Naive thymus-derived CD8-positive, alpha-beta T cell (primary cell): ENCODE data around the gene KRT4. TPM values are rescaled to one million over a fixed set of nuclear protein-coding genes. Genes with fewer than 3 reads are reported as not detected.
A peak's percentile ranks its signal among the peaks of the same experiment; 100 is the strongest.

Experiments
- ATAC-seq, 2 donors: fragments of 150-1000 bp; cut with Tn5 transposase in 1 of 2; sonication (Bioruptor Pico), chemical (Tn5 transposase) in 1 of 2; 1 replicate in 1 of 2; 2 replicates in 1 of 2; pipeline ENCODE4 v1.10.0; 2021; ENCODE audit warnings: mild to moderate bottlenecking in 2 of 2, moderate library complexity in 2 of 2
- POLR2A ChIA-PET: fragments of 350-600 bp; sonication (Branson Sonifier 250); formaldehyde crosslinking; loops from one replicate; lab custom pipeline; 2021; ENCODE audit warnings: antibody characterized with exemption; lab: Charles Lee
- DNase-seq, 10 donors: peaks; one replicate each; pipeline versions ENCODE4 v3.0.0 to v3.0.0-alpha.2; 2020 to 2022
- H3K27ac Mint-ChIP-seq, 10 donors: one replicate each; pipeline ENCODE4 v1.8.0; 2020 to 2022; ENCODE audit warnings: mild to moderate bottlenecking in 10 of 10, mixed read lengths in 10 of 10, moderate library complexity in 4 of 10, inconsistent platforms in 1 of 10
- H3K27me3 Mint-ChIP-seq, 5 donors: one replicate each; pipeline ENCODE4 v1.8.0; 2021 to 2022; ENCODE audit warnings: mixed read lengths in 5 of 5
- H3K36me3 Mint-ChIP-seq, 3 donors: one replicate each; pipeline ENCODE4 v1.8.0; 2020 to 2022; ENCODE audit warnings: mixed read lengths in 3 of 3, mild to moderate bottlenecking in 2 of 3, inconsistent platforms in 1 of 3
- H3K4me1 Mint-ChIP-seq, 4 donors: one replicate each; pipeline ENCODE4 v1.8.0; 2021 to 2022; ENCODE audit warnings: mixed read lengths in 4 of 4
- H3K4me3 Mint-ChIP-seq, 10 donors: one replicate each; pipeline ENCODE4 v1.8.0; 2020 to 2022; ENCODE audit warnings: mild to moderate bottlenecking in 10 of 10, mixed read lengths in 10 of 10, moderate library complexity in 6 of 10, inconsistent platforms in 1 of 10
- H3K9me3 Mint-ChIP-seq, 9 donors: one replicate each; pipeline ENCODE4 v1.8.0; 2020 to 2022; ENCODE audit warnings: mixed read lengths in 9 of 9, mild to moderate bottlenecking in 3 of 9, inconsistent platforms in 1 of 9, moderate library complexity in 1 of 9
- polyA plus RNA-seq, 3 donors: library from polyadenylated mRNA; unstranded; fragments of 300-500 nt; fragmentation: Illumina TruSeq; gene quantifications; one replicate each; pipeline ENCODE4 v1.2.3, GENCODE V29; 2021
- total RNA-seq, 8 experiments: library from RNA in 2 of 8; stranded (reverse) in 2 of 8; gene quantifications; one replicate each; pipeline ENCODE4 v1.2.3 and lab custom pipeline; 2021 to 2026

The KRT4 gene
- total and polyA plus RNA-seq, 5 experiments from 2014 or later = not detected

DNA sequence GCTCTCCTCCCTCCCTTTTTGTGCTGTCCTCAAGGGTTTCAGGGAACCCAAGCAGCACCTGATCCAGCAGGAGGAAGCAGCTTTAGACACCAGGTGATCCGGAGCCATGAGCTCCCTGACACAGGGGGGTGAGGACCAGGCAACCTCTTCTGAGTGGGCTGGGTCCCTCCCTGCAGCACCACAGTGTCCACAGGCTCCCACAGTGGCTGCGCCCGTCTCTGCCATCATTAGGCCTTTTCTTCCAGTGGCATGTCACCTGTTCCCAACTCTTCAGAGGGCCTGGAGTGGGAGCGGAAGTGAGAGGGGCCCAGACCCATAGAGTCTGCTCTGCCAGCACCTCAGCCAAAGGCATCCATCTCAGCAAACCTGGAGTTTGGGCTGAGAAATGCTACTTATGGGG, 36.4 kb downstream of the KRT4 start:
- ATAC-seq = no peak
- H3K27me3 Mint-ChIP-seq = peaks cover 0 to 8% (median 1%) of the 10 kb centered on the region in 5 donors
- peak overlapping the region in 2 of 10 donors; percentile 41 to 62 for H3K27ac Mint-ChIP-seq
- H3K9me3 Mint-ChIP-seq = no peaks in the 10 kb centered on the region
- H3K4me3 Mint-ChIP-seq = no peak overlapping the region
- POLR2A ChIA-PET = no interaction called here
- no peaks in the 10 kb centered on the region for H3K4me1 Mint-ChIP-seq
- no peak for DNase-seq
- no peaks in the 10 kb centered on the region for H3K36me3 Mint-ChIP-seq

DNA sequence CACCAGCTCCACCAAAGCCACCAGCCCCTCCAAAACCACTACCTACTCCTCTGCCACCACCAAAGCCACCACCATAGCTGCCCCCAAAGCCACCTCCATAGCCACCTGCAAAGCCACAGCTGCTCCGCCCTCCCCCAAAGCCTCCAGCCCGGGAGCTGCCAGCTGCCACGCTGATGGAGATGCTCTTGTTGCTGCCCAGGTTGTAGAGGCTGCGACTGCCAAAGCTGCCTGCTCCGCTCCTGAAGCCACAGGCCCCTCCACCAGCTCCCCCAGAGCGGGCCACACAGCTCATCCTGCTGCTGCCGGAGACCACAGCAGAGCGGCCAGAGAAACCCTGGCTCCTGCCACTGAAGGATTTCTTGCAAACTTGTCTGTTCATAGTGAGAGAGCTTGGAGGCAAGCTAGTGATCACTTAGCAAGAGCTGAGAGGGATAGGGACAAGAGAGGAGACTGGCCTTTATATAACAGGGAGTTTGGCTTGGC, 37.0 kb downstream of the KRT4 start, which contains the start of gene KRT76:
Gene KRT76 (minus strand): TSS at position 433 of the 483 bp plus-strand sequence. CDS start 54 bp downstream, at position 379.
- H3K27ac Mint-ChIP-seq = peak within 1 kb of the TSS in 6 of 10 donors; percentile 40 to 91 (median 66)
- POLR2A ChIA-PET = no interaction called here
- no peak within 1 kb of the TSS for H3K4me3 Mint-ChIP-seq
- ATAC-seq (no peak), DNase-seq (no peak)
- H3K27me3 Mint-ChIP-seq = peaks cover 0 to 8% (median 1%) of the 10 kb centered on the region in 5 donors
- H3K36me3 Mint-ChIP-seq = no peaks in the 10 kb centered on the region
- H3K4me1 Mint-ChIP-seq = no peaks in the 10 kb centered on the region
- H3K9me3 Mint-ChIP-seq = no peaks in the 10 kb centered on the region

DNA sequence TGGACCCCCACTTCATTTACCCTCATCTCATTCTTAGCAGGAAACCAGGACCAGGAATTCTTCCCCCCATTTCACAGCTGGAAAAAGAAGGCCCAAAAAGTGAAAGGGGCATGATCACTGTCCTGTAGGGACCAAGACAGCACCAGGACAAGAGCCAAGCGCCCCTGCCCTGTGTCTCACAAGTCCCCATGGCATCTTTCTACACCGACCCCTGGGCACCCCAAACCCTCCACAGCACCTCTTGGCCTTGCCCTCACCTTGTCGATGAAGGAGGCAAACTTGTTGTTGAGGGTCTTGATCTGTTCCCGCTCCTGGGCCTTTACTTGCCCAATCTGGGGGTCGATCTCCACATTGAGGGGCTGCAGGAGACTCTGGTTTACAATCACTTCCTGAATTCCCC, 37.5 kb downstream of the KRT4 start:
- H3K27me3 Mint-ChIP-seq = peaks cover 0 to 8% (median 1%) of the 10 kb centered on the region in 5 donors
- H3K4me1 Mint-ChIP-seq = no peaks in the 10 kb centered on the region
- H3K27ac Mint-ChIP-seq = peak overlapping the region in 3 of 10 donors; percentile 8 to 91 (median 70)
- ATAC-seq (no peak), DNase-seq (no peak)
- no peaks in the 10 kb centered on the region for H3K9me3 Mint-ChIP-seq
- H3K4me3 Mint-ChIP-seq = no peak overlapping the region
- no peaks in the 10 kb centered on the region for H3K36me3 Mint-ChIP-seq
- POLR2A ChIA-PET = no interaction called here

DNA sequence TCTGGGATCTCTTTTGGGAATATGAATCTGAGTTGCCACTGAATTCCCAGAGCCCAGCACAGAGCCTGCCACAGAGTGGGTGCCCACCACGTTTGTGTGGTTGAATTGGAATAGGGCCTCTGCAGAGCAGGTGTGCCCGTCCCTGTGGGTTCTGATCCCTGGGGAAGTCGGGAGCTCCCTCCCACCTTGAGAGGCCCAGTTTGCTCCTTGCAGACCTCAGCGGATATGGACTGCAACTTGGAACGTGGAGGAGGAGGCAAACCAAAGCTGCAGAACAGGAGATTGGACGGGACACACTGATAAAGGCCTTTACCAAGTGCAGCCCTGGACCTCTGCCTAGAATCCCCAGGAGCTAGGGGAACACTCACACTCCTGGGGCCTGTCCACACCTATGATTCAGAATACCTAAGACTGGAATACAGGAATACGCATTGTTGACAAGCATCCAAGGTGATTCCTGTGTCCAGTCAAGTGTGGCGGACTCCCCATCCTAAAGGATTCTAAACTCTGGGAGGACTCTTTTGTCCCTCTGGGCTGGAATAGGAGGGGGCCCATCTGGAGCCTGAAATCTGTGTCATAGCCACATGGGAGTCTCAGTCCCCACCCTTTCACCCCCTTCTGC, 39.2 kb downstream of the KRT4 start:
- H3K9me3 Mint-ChIP-seq = no peaks in the 10 kb centered on the region
- POLR2A ChIA-PET = no interaction called here
- H3K4me1 Mint-ChIP-seq = no peaks in the 10 kb centered on the region
- no peak overlapping the region for H3K4me3 Mint-ChIP-seq
- no peak for ATAC-seq
- no peaks in the 10 kb centered on the region for H3K36me3 Mint-ChIP-seq
- no peak for DNase-seq
- peak overlapping the region in 1 of 10 donors; percentile 33 for H3K27ac Mint-ChIP-seq
- H3K27me3 Mint-ChIP-seq = peaks cover 0 to 8% (median 0%) of the 10 kb centered on the region in 5 donors

DNA sequence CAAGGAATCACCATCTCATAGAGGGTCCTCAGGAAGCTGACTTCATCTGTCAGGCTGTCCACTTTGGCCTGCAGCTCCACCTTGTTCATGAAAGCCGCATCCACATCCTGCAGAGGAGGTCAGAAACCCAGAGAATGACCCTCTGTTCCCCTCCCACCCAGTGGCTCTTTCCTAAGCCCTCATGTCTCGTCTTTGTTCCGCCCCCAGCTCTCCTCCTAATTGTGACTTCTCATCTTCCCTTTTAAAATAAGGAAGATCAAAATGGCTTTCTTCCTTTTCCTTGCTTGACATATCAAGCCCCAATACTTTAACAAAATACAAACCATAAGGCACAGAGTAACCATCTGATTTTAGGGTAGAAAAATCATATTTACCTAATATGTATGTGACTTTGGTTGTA, 41.1 kb downstream of the KRT4 start:
- no peak overlapping the region for H3K4me3 Mint-ChIP-seq
- ATAC-seq = no peak
- H3K36me3 Mint-ChIP-seq = no peaks in the 10 kb centered on the region
- POLR2A ChIA-PET = interaction anchor here (1.3 kb wide), 1 partner anchor 22 kb away, joined by 3 read pairs; no protein-coding TSS in a partner anchor
- peaks cover 0 to 4% (median 0%) of the 10 kb centered on the region in 5 donors for H3K27me3 Mint-ChIP-seq
- H3K27ac Mint-ChIP-seq = peak overlapping the region in 1 of 10 donors; percentile 5
- no peak for DNase-seq
- H3K4me1 Mint-ChIP-seq = no peaks in the 10 kb centered on the region
- no peaks in the 10 kb centered on the region for H3K9me3 Mint-ChIP-seq

DNA sequence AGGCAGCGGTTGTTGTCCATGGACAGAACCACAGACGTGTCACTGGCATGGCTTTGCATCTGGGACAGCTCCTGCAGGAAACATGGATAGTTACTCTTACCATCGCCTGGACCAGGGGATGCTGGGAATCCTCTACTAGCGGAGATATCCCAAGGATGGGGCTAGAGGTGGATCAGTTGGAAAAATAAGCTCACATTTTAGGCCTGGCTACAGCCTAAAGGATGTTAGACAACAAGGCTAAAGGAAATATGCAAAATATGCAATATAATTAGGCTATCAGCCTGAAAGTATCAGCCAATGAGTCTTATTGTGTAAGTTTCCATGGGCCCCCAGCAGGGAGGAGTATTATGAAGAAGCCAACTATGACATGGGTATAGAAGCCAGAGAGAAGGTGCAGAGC, 41.7 kb downstream of the KRT4 start:
- DNase-seq (no peak), ATAC-seq (no peak)
- Mint-ChIP-seq H3K4me3 (no peak overlapping the region), H3K9me3 (no peaks in the 10 kb centered on the region), H3K36me3 (no peaks in the 10 kb centered on the region), H3K27me3 (peaks cover 0 to 3% (median 0%) of the 10 kb centered on the region in 5 donors), H3K27ac (peak overlapping the region in 1 of 10 donors; percentile 64), H3K4me1 (no peaks in the 10 kb centered on the region)
- POLR2A ChIA-PET = interaction anchor here (1.3 kb wide), 1 partner anchor 22 kb away, joined by 3 read pairs; no protein-coding TSS in a partner anchor

DNA sequence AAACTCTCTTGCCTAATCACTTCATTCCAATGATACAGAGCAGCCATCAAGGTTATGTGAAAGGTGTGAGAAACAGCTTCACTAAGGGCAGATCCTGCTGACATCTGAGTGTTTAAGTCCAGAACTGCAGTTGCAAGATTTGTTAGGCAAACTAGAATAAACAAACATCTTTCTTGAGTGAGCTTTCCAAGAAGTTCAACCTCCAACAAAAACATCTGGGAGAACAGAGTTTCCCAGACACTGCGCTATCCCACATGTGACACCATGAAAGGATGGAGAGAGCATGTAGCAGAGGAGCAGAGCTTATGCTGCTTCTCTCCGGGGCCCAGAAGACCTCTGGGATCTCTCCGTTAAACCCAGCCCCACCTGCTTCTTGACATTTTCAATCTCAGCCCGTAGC, 42.4 kb downstream of the KRT4 start:
- no peak for DNase-seq
- no peak for ATAC-seq
- Mint-ChIP-seq H3K9me3 (no peaks in the 10 kb centered on the region), H3K4me3 (no peak overlapping the region), H3K27ac (peak overlapping the region in 1 of 10 donors; percentile 17), H3K36me3 (no peaks in the 10 kb centered on the region), H3K4me1 (no peaks in the 10 kb centered on the region), H3K27me3 (peaks cover 0 to 2% (median 0%) of the 10 kb centered on the region in 5 donors)
- POLR2A ChIA-PET = no interaction called here

DNA sequence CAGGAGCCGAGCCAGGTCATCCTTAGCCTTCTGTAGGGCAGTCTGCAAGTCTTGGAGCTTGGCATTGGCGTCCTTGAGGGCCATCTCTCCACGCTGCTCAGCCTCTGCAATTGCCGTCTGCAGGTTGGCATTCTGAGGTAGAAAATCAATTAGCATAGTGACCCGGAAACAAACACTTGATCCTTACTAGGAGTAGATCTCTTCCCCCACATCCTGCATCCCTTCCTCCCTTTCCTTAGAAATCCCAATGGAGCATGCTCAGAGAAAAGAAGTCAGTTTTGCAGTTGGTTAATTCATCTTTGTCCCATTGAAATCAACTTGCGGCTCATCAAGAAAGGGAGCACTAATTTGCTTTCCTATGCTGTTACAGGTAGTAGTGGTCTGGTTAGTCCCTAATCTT, 42.8 kb downstream of the KRT4 start:
- POLR2A ChIA-PET = no interaction called here
- H3K36me3 Mint-ChIP-seq = no peaks in the 10 kb centered on the region
- DNase-seq (no peak), ATAC-seq (no peak)
- no peaks in the 10 kb centered on the region for H3K9me3 Mint-ChIP-seq
- H3K27me3 Mint-ChIP-seq = peaks cover 0 to 2% (median 0%) of the 10 kb centered on the region in 5 donors
- H3K4me1 Mint-ChIP-seq = no peaks in the 10 kb centered on the region
- peak overlapping the region in 1 of 10 donors; percentile 57 for H3K27ac Mint-ChIP-seq
- H3K4me3 Mint-ChIP-seq = no peak overlapping the region

DNA sequence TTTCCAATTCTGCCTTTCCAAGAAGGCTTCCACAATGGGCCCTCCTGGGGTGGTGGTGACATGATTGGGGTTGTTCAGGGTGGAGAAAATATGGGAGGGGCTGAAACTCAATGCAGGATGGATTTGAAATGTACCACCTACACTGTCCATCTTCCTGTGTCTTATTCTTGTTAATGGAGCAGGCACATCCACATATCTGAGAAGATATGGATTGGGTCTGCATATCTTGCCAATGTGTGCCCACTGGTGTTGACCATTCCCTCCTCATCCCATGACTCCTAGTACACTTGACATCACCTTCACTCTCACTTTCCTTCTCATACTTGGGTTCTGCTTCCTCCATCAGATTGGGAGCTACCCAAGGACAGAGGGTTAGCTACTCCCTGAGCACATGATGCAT, 44.0 kb downstream of the KRT4 start:
- Mint-ChIP-seq H3K9me3 (no peaks in the 10 kb centered on the region), H3K4me3 (no peak overlapping the region), H3K4me1 (no peaks in the 10 kb centered on the region), H3K36me3 (no peaks in the 10 kb centered on the region), H3K27ac (peak overlapping the region in 2 of 10 donors; percentile 6 to 39), H3K27me3 (peaks cover 0 to 2% (median 0%) of the 10 kb centered on the region in 5 donors)
- POLR2A ChIA-PET = no interaction called here
- DNase-seq = no peak
- ATAC-seq = no peak

DNA sequence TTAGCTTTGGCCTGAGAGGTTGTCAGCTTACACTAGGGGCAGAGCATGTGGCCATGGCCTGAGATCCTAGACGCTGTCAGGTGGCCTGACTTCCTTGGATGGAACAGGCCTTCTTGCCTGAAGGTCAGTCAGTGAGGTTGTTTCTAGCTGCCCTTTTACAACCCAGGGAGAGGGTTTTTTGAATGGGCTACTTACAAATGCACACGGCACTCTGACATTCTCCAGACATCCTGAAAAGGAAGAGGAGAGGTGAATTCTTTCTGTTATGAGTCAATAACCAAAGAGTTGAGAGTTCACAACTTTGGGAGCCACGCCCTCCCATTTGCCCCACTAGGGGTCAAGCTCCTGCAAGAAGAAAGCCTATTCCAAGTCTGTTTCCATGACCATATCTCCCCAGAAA, 44.6 kb downstream of the KRT4 start:
- Mint-ChIP-seq H3K4me3 (no peak overlapping the region), H3K27me3 (peaks cover 0 to 2% (median 0%) of the 10 kb centered on the region in 5 donors), H3K27ac (peak overlapping the region in 1 of 10 donors; percentile 39), H3K36me3 (no peaks in the 10 kb centered on the region), H3K4me1 (no peaks in the 10 kb centered on the region), H3K9me3 (no peaks in the 10 kb centered on the region)
- DNase-seq (no peak), ATAC-seq (no peak)
- POLR2A ChIA-PET = no interaction called here

DNA sequence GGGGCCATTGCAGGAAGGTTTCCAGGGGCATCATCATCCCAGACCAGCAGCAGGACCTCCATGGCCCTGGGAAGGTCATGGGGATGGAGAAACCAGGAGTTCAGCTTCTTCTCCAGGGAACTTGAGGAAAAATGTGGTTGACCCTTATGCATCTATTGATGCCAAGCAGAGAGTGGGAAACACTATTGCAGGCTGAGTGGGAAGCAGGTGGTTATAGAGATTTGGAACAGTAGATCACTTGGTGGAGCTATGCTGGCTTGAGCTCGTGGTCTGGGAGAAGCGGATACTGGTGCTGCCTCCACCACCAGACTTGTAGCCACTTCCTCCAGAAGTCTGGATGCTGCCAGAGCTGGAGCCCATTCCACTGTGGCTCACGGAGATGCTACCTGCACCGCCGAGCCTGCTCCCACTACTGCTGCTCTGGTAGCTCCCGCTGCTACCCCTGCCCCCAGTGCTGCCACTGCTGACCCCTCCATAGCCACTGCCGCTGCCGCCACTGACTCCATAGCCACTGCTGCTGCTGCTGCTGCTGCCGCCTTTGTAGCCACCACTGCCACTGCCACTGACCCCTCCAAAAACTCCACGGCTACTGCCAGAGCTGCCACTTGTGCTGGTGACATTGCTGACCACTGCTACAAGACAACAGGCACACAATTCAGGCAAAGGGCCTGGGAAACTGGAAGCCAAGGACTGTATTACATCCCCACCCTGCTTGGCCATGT, 45.3 kb downstream of the KRT4 start:
- no peak for ATAC-seq
- H3K4me1 Mint-ChIP-seq = no peaks in the 10 kb centered on the region
- DNase-seq = no peak
- peak overlapping the region in 2 of 10 donors; percentile 31 to 82 for H3K27ac Mint-ChIP-seq
- no peak overlapping the region for H3K4me3 Mint-ChIP-seq
- H3K9me3 Mint-ChIP-seq = peaks cover 0 to 2% (median 0%) of the 10 kb centered on the region in 9 donors
- peaks cover 0 to 2% (median 0%) of the 10 kb centered on the region in 5 donors for H3K27me3 Mint-ChIP-seq
- POLR2A ChIA-PET = no interaction called here
- no peaks in the 10 kb centered on the region for H3K36me3 Mint-ChIP-seq

DNA sequence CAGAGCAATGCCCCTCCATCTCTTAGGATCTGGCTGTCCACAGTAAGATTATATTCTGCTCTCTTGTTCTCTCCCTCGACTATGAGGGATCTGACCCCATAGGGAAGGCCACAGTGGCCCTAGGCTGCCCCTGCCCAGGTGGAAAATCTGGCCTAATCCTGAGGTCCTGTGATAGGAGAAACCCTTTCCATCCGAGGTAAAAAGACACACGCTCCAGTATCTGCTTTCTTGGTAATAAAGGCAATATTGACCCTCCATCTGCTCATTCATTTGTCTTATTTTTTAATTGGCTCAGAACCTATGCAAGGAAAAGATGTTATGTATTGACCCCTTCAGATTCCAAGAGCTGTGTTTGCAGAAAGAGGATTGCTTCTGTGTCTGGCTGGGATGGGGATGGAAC, 46.5 kb downstream of the KRT4 start:
- Mint-ChIP-seq H3K27me3 (peaks cover 0 to 2% (median 0%) of the 10 kb centered on the region in 5 donors), H3K4me3 (no peak overlapping the region)

DNA sequence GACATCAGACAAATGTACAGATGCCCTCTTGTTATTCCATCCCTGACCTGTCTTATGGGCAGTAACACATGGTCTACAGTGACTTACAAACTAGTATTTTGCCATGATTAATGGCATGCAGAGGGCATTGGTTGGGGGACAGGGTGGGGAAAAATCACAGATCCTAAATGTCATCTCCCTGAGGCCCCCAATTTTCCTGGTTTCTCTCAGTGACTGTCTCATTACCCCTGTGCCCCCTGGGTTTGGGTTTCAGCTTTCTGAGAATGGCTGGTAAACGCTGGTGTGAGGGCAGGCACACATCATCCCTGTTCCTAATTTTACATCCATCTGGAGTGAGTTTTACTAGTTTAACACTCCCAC, 46.9 kb downstream of the KRT4 start:
- DNase-seq = no peak
- no peak overlapping the region for H3K4me3 Mint-ChIP-seq
- POLR2A ChIA-PET = no interaction called here
- H3K27me3 Mint-ChIP-seq = peaks cover 0 to 2% (median 0%) of the 10 kb centered on the region in 5 donors
- peaks cover 0 to 5% (median 0%) of the 10 kb centered on the region in 3 donors for H3K36me3 Mint-ChIP-seq
- ATAC-seq = no peak
- H3K27ac Mint-ChIP-seq = no peak overlapping the region
- no peaks in the 10 kb centered on the region for H3K4me1 Mint-ChIP-seq
- peaks cover 0 to 13% (median 5%) of the 10 kb centered on the region in 9 donors for H3K9me3 Mint-ChIP-seq

More for the DNA sequence above, 46.5 kb downstream of the KRT4 start:
- Mint-ChIP-seq H3K4me1 (no peaks in the 10 kb centered on the region), H3K27ac (peak overlapping the region in 1 of 10 donors; percentile 19), H3K9me3 (peaks cover 0 to 9% (median 5%) of the 10 kb centered on the region in 9 donors), H3K36me3 (peaks cover 0 to under 1% (median 0%) of the 10 kb centered on the region in 3 donors)
- DNase-seq (no peak), ATAC-seq (no peak)
- POLR2A ChIA-PET = no interaction called here
